B cell (primary cell): ENCODE results near the gene SCML1.

Source experiments
- CTCF ChIP-seq: fragments of 200-600 bp; IDR thresholded peaks from one replicate; pipeline ENCODE4 v1.8.0; 2022; ENCODE audit warnings: antibody characterized with exemption, mild to moderate bottlenecking
- EZH2 ChIP-seq: IDR thresholded peaks from 2 replicates; pipeline ENCODE4 v1.6.1; 2012; ENCODE audit warnings: borderline replicate concordance, low read depth, mild to moderate bottlenecking, moderate library complexity, low read length; ENCODE audit not compliant: insufficient read depth, poor library complexity, severe bottlenecking

GRCh38 chrX:17759990-17760389 lies 22.7 kb downstream of the SCML1 start:
- TF ChIP-seq CTCF: no peak
- no peak for TF ChIP-seq EZH2
